Suprapubic skin (tissue), 4 donors: ENCODE results near the gene R3HDM4. TPM values are rescaled to one million over a fixed set of nuclear protein-coding genes. Genes with fewer than 3 reads are reported as not detected.

ENCODE experiments used
- DNase-seq, 2 donors: peaks; one replicate each; pipeline ENCODE4 v3.0.0-alpha.2; 2019; ENCODE audit warnings: low spot score in 2 of 2
- H3K27ac ChIP-seq: fragments of 200-600 bp; sonication (generic); one replicate; pipeline ENCODE4 v1.5.1; 2019
- H3K27me3 ChIP-seq: fragments of 200-600 bp; sonication (generic); one replicate; pipeline ENCODE4 v1.5.1; 2019
- H3K36me3 ChIP-seq: fragments of 200-600 bp; sonication (generic); one replicate; pipeline ENCODE4 v1.5.1; 2019
- H3K4me1 ChIP-seq: fragments of 200-600 bp; sonication (generic); one replicate; pipeline ENCODE4 v1.5.1; 2019
- H3K4me3 ChIP-seq: fragments of 200-600 bp; sonication (generic); one replicate; pipeline ENCODE4 v1.5.1; 2019; ENCODE audit warnings: mild to moderate bottlenecking
- H3K9me3 ChIP-seq: fragments of 200-600 bp; sonication (generic); one replicate; pipeline ENCODE4 v1.5.1; 2019
- EP300 ChIP-seq: sonication (generic); formaldehyde crosslinking; IDR thresholded peaks from one replicate; pipeline ENCODE4 v1.6.1; 2017; ENCODE audit warnings: antibody characterized with exemption
- POLR2A ChIP-seq, 2 donors: fragments of 450-650 bp; IDR thresholded peaks; one replicate each; pipeline ENCODE4 v1.6.1; 2017; ENCODE audit warnings: antibody characterized with exemption in 2 of 2, mild to moderate bottlenecking in 2 of 2, moderate library complexity in 2 of 2
- POLR2AphosphoS5 ChIP-seq, 3 donors: sonication (generic); formaldehyde crosslinking; IDR thresholded peaks; one replicate each; pipeline ENCODE4 v1.6.1; 2017; ENCODE audit warnings: antibody characterized with exemption in 3 of 3
- WGBS: methylation state at CpG from one replicate; pipeline ENCODE4 v1.1.5; 2018; 5-methylcytosine and 5-hydroxymethylcytosine counted together
- total RNA-seq, 4 donors: library from RNA; depleted of rRNA; stranded (reverse); fragments of >200 nt; gene quantifications; one replicate each; pipeline ENCODE4 v1.1.0, GENCODE V29; 2016
- TF ChIP-seq, protein P1 (sequence below), 2 donors: fragments of 200-600 bp in 1 of 2; fragments of 450-650 bp in 1 of 2; sonication (generic) in 1 of 2; IDR thresholded peaks; one replicate each; pipeline ENCODE4 v1.5.1; 2016 to 2019; ENCODE audit warnings: antibody characterized with exemption in 2 of 2, mild to moderate bottlenecking in 1 of 2, moderate library complexity in 1 of 2

The R3HDM4 gene
- total RNA-seq, 4 donors from 2014 or later: 41.3 to 58.3 (median 51.2) TPM

GRCh38 chr19:885536-886224 is 27.3 kb downstream of the R3HDM4 start:
- WGBS: 89% methylated on average over 64 of the region's 64 CpGs
- no peak for DNase-seq
- peaks cover 90% of the 10 kb centered on the region for H3K36me3 ChIP-seq
- no peaks in the 10 kb centered on the region for H3K27me3 ChIP-seq
- H3K27ac ChIP-seq: no peak overlapping the region
- H3K4me1 ChIP-seq: no peaks in the 10 kb centered on the region
- no peak overlapping the region for H3K4me3 ChIP-seq
- no peak for TF ChIP-seq POLR2AphosphoS5 (IDR thresholded peaks at IDR 0.05)
- TF ChIP-seq, protein P1, sequence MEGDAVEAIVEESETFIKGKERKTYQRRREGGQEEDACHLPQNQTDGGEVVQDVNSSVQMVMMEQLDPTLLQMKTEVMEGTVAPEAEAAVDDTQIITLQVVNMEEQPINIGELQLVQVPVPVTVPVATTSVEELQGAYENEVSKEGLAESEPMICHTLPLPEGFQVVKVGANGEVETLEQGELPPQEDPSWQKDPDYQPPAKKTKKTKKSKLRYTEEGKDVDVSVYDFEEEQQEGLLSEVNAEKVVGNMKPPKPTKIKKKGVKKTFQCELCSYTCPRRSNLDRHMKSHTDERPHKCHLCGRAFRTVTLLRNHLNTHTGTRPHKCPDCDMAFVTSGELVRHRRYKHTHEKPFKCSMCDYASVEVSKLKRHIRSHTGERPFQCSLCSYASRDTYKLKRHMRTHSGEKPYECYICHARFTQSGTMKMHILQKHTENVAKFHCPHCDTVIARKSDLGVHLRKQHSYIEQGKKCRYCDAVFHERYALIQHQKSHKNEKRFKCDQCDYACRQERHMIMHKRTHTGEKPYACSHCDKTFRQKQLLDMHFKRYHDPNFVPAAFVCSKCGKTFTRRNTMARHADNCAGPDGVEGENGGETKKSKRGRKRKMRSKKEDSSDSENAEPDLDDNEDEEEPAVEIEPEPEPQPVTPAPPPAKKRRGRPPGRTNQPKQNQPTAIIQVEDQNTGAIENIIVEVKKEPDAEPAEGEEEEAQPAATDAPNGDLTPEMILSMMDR (IDR thresholded peaks at IDR 0.05): no peak
- no peak for TF ChIP-seq POLR2A (IDR thresholded peaks at IDR 0.05)
- TF ChIP-seq EP300: no peak
- H3K9me3 ChIP-seq: no peaks in the 10 kb centered on the region

- Histone ChIP-seq H3K4me3 (no peak overlapping the region), H3K36me3 (peaks cover 91% of the 10 kb centered on the region), H3K9me3 (no peaks in the 10 kb centered on the region), H3K27ac (no peak overlapping the region), H3K27me3 (no peaks in the 10 kb centered on the region), H3K4me1 (no peaks in the 10 kb centered on the region)
- no peak for DNase-seq
- TF ChIP-seq, protein P1 (IDR thresholded peaks at IDR 0.05): no peak
- no peak for TF ChIP-seq POLR2A (IDR thresholded peaks at IDR 0.05)
- TF ChIP-seq EP300: no peak
- TF ChIP-seq POLR2AphosphoS5 (IDR thresholded peaks at IDR 0.05): no peak
- WGBS: 97% methylated on average over 27 of the region's 51 CpGs
Measured at GRCh38 chr19:884420-885211, 28.4 kb downstream of the R3HDM4 start.

- Histone ChIP-seq H3K27me3 (no peaks in the 10 kb centered on the region), H3K4me1 (no peaks in the 10 kb centered on the region), H3K36me3 (peaks cover 91% of the 10 kb centered on the region), H3K9me3 (no peaks in the 10 kb centered on the region), H3K4me3 (no peak overlapping the region), H3K27ac (no peak overlapping the region)
- no peak for DNase-seq
- TF ChIP-seq POLR2A (IDR thresholded peaks at IDR 0.05) (no peak), POLR2AphosphoS5 (IDR thresholded peaks at IDR 0.05) (no peak), EP300 (no peak)
- TF ChIP-seq, protein P1 (IDR thresholded peaks at IDR 0.05): no peak
- 87% methylated on average over 22 of the region's 22 CpGs for WGBS
Measured at GRCh38 chr19:883661-884211, 29.3 kb downstream of the R3HDM4 start.

- DNase-seq: no peak
- no peak overlapping the region for H3K4me3 ChIP-seq
- no peak overlapping the region for H3K27ac ChIP-seq
- peaks cover 86% of the 10 kb centered on the region for H3K36me3 ChIP-seq
- no peaks in the 10 kb centered on the region for H3K4me1 ChIP-seq
- no peak for TF ChIP-seq POLR2AphosphoS5 (IDR thresholded peaks at IDR 0.05)
- TF ChIP-seq, protein P1 (IDR thresholded peaks at IDR 0.05): no peak
- no peak for TF ChIP-seq EP300
- no peak for TF ChIP-seq POLR2A (IDR thresholded peaks at IDR 0.05)
- WGBS: 88% methylated on average over 29 of the region's 30 CpGs
- no peaks in the 10 kb centered on the region for H3K9me3 ChIP-seq
- H3K27me3 ChIP-seq: no peaks in the 10 kb centered on the region
Measured at GRCh38 chr19:882871-883497, 30.0 kb downstream of the R3HDM4 start.
